Activated naive CD4-positive, alpha-beta T cell treated with Interleukin-2 at 50 U/mL for 16 hours (primary cell): ENCODE results near the gene CTNNA3.
"Not testable (repeated sequence)": the region's sequence is repeated elsewhere in the genome, so short reads cannot be mapped to it uniquely, and the experiment has no call there.

Experiments
- DNase-seq: peaks from one replicate; pipeline ENCODE4 v3.0.0-alpha.2; 2020

The CTNNA3 gene

DNA sequence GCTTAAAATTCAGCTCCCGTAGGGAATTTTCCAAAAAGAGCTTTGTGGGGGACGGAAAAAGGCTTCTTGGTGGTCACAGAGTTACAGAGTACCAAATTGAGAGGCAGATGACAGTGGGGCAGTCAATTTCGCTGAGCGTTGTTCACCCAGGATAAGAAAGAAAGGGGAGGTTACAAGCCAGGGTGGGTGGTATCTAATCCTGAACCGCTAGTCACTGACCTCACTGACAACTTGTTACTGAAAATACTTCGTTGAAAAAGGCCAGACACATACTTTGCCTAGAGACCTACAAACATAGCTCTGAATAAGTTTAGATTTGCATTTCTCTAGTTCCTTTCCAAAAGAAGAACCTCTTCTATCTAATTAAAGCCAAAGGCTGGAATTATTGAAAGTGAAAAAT, at the start of gene CTNNA3:
TSS of gene CTNNA3 (minus strand) at position 167 of the 400 bp plus-strand sequence.
- no peak for DNase-seq

DNA sequence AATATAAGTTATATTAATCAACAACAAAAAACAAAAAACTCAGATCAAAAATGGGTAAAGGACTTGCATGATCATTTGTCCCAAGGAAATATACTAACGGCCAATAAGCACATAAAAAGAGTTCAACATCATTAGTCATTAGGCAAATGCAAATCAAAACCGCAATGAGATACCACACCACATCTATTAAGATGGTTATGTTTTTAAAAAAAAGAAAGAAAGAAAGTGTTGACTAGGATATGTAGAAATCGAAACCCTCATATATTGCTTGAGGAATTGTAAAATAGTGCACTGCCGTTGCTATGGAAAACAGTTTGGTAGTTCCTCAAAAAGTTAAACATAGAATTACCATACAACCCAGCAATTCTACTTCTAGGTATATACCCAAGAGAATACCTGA, 39.4 kb upstream of the CTNNA3 start:
- no peak for DNase-seq

GRCh38 chr10:67733511-67733910, 37.5 kb upstream of the CTNNA3 start:
- DNase-seq = no peak

GRCh38 chr10:67725567-67725966, 29.6 kb upstream of the CTNNA3 start:
- no peak for DNase-seq

DNA sequence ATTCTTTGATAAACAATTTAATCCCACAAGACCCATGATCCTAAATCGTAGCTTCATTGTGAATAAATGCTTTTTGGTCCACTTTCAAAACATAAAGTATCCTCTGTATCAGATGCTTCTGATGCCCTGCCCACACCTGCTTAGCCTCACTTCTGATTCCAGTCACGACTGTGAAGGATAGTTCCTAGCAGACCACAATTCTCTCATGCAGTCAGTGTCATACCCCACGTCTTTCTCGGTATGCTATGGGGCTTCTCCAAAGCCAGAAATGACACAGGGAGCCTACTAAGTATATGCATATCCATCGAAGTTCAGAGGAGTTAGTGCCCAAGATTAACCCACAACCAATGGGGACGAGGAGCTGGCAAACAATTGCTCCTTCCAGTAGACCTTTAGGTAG, 27.6 kb upstream of the CTNNA3 start:
- DNase-seq = no peak

GRCh38 chr10:67722113-67722512, 26.1 kb upstream of the CTNNA3 start:
- no peak for DNase-seq

- DNase-seq = not testable (repeated sequence)
Measured at GRCh38 chr10:67716455-67716854, 20.5 kb upstream of the CTNNA3 start.

DNA sequence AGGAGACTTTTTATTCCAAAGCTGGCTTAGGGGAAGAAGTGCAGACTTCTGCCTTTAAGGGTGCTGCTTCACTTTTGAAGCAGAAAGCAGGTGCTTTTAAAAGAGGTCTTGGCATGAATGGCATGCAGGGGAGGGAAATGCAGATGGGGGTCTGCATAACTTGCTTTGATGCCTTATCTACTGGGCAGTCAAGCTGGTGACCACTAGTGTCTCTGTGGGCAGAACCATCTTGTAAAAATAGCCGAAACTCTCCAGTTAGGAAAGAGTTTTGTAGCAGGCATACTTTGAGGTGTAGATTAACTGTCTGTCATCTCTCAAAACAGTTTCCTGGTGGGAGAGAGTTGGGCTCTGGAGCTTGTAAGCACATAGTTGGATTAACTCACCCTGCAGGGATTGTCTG, 9.9 kb upstream of the CTNNA3 start:
- DNase-seq = no peak

- DNase-seq = not testable (repeated sequence)
Measured at GRCh38 chr10:67699613-67700270, 3.7 kb upstream of the CTNNA3 start.

- no peak for DNase-seq
Measured at GRCh38 chr10:67698164-67698563, 2.2 kb upstream of the CTNNA3 start.

GRCh38 chr10:67697724-67698131, 1.7 kb upstream of the CTNNA3 start:
- no peak for DNase-seq

GRCh38 chr10:67696679-67697078, 684 bp upstream of the CTNNA3 start:
- no peak for DNase-seq

DNA sequence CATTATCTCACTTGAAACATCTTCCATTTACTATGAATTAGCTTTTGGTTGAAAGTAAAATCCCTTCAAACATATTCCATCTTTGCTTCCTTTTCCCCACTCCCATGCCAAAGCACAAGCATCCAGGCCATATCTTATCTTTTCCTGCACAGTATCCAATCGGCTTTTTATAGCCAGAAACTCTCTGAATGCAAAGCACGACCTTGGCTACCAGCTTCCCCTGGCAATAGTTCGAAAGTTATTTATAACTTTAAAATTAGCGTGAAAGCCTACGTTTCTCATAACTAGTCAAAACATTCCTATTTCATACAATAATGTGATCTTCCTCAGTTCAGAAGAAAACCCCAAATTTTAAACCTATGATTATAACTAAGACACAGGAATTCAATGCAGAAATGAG, 440 bp downstream of the CTNNA3 start:
- no peak for DNase-seq

- DNase-seq = not testable (repeated sequence)
Measured at GRCh38 chr10:67691861-67692260, 4.1 kb downstream of the CTNNA3 start.

GRCh38 chr10:67690540-67690939, 5.5 kb downstream of the CTNNA3 start:
- DNase-seq = not testable (repeated sequence)

DNA sequence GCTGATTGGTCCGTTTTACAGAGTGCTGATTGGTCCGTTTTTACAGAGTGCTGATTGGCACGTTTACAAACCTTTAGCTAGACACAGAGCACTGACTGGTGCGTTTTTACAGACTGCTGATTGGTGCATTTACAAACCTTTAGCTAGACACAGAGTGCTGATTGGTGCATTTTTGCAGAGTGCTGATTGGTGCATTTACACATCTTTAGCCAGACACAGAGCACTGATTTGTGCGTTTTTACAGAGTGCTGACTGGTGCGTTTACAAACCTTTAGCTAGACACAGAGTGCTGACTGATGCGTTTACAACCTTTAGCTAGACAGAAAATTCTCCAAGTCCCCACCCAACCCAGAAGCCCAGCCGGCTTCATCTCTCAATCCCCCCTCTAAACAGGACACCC, 11.9 kb downstream of the CTNNA3 start:
- not testable (repeated sequence) for DNase-seq

GRCh38 chr10:67678335-67678974, 17.5 kb downstream of the CTNNA3 start:
- DNase-seq = no peak

GRCh38 chr10:67676208-67676825, 19.7 kb downstream of the CTNNA3 start:
- DNase-seq = no peak

DNA sequence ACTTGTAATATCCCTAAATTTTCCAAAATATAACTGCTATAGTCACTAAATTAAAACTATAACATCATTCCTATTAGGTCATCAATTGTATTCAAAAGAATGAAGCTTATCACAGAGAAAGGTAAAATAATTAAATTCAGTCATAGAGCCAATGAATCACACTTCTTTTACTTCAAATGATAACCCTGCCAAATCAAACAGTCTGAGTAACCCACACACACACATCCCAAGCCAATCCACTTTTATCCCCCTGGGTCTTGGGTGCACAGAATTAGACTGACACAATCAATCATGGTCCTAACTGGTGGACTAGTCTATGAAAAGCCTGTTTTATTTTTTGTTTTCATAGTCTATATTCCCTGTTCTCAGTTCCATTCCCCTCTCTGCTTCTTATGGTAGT, 25.6 kb downstream of the CTNNA3 start:
- no peak for DNase-seq

DNA sequence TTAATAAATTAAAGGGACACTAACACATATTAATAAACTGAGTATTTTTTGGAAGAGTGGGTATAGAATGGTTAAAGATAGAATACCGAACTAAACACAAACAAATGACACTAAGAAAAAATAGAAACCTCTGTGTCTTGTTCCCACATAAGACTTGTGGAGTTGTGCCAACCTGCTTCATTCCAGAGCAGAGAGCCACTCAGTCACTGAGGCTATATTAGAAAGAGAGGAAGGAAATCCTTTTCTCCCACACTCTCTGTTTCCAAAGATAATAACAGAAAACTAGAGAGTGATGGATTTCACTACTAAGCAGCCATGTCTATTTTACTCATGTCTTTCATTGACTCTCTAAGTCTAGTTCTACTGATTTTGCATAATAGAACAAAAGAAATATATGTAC, 26.0 kb downstream of the CTNNA3 start:
- no peak for DNase-seq

DNA sequence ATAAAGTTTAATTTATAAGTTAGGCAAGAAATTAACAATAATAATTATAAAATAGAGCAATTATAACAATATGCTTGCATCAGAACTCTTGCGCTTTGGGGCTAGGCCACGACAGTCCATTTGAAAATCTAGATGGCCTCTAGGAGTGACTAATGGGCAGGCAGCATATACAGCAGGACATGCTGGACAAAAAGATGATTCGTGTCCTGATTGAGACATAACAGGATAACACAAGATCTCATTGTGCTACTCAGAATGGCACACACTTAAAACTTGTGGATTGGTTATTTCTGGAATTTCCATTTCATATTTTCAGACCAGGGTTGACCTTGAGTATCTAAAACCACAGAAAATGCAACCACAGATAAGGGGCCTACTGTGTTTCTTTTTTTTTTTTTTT, 27.5 kb downstream of the CTNNA3 start:
- no peak for DNase-seq

DNA sequence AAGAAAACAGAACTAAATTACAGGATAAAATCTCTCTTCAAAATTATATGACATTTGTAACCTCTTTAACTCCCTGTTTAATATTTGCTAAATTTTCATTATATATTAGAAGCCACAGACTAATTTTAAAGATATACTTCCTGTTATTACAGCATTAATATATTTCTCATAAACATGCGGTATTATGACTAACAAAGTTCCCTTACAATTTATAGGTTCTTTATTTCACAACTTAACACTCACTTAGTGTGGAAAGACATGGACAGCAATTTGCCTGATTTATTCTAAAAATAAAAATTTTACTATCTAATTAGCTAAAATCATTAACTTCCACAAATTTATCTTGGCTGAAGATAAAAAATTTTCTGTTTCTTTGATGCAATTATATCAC, 29.0 kb downstream of the CTNNA3 start:
- no peak for DNase-seq

GRCh38 chr10:67666416-67667034, 29.5 kb downstream of the CTNNA3 start:
- no peak for DNase-seq

- DNase-seq = no peak
Measured at GRCh38 chr10:67665491-67665890, 30.5 kb downstream of the CTNNA3 start.
